NCI-H524 treated with DMSO at 0.1 percent for 48 hours (cell line): ENCODE results near the gene POR.
A peak's percentile ranks its signal among the peaks of the same experiment; 100 is the strongest.

Experiments used
- DNase-seq: peaks from one replicate; lab custom pipeline; 2025; lab: John Stamatoyannopoulos, UW

Gene POR

GRCh38 chr7:75955331-75955955 is 40.5 kb downstream of the POR start:
- no peak for DNase-seq

- no peak for DNase-seq
Measured at GRCh38 chr7:75957021-75957736, 42.2 kb downstream of the POR start.

GRCh38 chr7:75958802-75959543 is 44.0 kb downstream of the POR start:
- no peak for DNase-seq

GRCh38 chr7:75960372-75960771 is 45.4 kb downstream of the POR start:
- DNase-seq, result no peak

- no peak for DNase-seq
Measured at GRCh38 chr7:75961218-75961617, 46.3 kb downstream of the POR start.

GRCh38 chr7:75962607-75963380 is 47.8 kb downstream of the POR start:
- DNase-seq, result no peak

GRCh38 chr7:75963381-75963995 is 48.5 kb downstream of the POR start:
- DNase-seq, result no peak

- no peak for DNase-seq
Measured at GRCh38 chr7:75965617-75966016, 50.7 kb downstream of the POR start.

- peak; percentile 57 for DNase-seq
Measured at GRCh38 chr7:75966190-75966961, 51.4 kb downstream of the POR start.

GRCh38 chr7:75967055-75967454 is 52.1 kb downstream of the POR start:
- DNase-seq, result no peak

- DNase-seq, result no peak
Measured at GRCh38 chr7:75967487-75967997, 52.6 kb downstream of the POR start.

GRCh38 chr7:75968012-75968411 is 53.1 kb downstream of the POR start:
- no peak for DNase-seq

GRCh38 chr7:75968561-75969001 is 53.6 kb downstream of the POR start:
- DNase-seq, result no peak

GRCh38 chr7:75969182-75969581 is 54.2 kb downstream of the POR start:
- DNase-seq, result no peak

- DNase-seq, result no peak
Measured at GRCh38 chr7:75969704-75970498, 54.9 kb downstream of the POR start.

GRCh38 chr7:75971309-75971960 is 56.5 kb downstream of the POR start:
- DNase-seq, result no peak

GRCh38 chr7:75971961-75972763 is 57.2 kb downstream of the POR start:
- DNase-seq, result no peak

GRCh38 chr7:75977743-75978142 is 62.8 kb downstream of the POR start:
- no peak for DNase-seq
